HepG2 (cell line): Measurements from ENCODE around the gene VGF. TPM values are rescaled to one million over a fixed set of nuclear protein-coding genes. Genes with fewer than 3 reads are reported as not detected.

ENCODE experiments used
- IRF2 ChIP-seq: IDR thresholded peaks from 2 replicates; pipeline ENCODE4 v1.6.1; 2018; ENCODE audit warnings: missing genetic modification reagents, missing compliant biosample characterization
- KAT8 ChIP-seq: IDR thresholded peaks from 2 replicates; pipeline ENCODE4 v1.6.1; 2016; ENCODE audit warnings: missing genetic modification reagents, missing compliant biosample characterization
- ZNF230 ChIP-seq: sonication (generic); formaldehyde crosslinking; IDR thresholded peaks from 2 replicates; pipeline ENCODE4 v1.4.0; 2020; ENCODE audit warnings: mild to moderate bottlenecking, missing genetic modification reagents
- ZNF441 ChIP-seq: sonication (generic); formaldehyde crosslinking; IDR thresholded peaks from 2 replicates; pipeline ENCODE4 v1.7.0; 2021; ENCODE audit warnings: missing genetic modification reagents, borderline replicate concordance
- ZNF546 ChIP-seq: sonication (generic); formaldehyde crosslinking; conservative IDR thresholded peaks from 2 replicates; pipeline ENCODE4 v1.8.1; 2023; ENCODE audit warnings: mild to moderate bottlenecking, missing genetic modification reagents
- ZNF674 ChIP-seq: sonication (generic); formaldehyde crosslinking; IDR thresholded peaks from 2 replicates; pipeline ENCODE4 v1.5.0; 2020; ENCODE audit warnings: low read depth, mild to moderate bottlenecking, missing genetic modification reagents
- ZSCAN21 ChIP-seq: sonication (generic); formaldehyde crosslinking; IDR thresholded peaks from 2 replicates; pipeline ENCODE4 v1.8.0; 2022; ENCODE audit warnings: mild to moderate bottlenecking, missing genetic modification reagents, moderate library complexity, borderline replicate concordance
- ZSCAN29 ChIP-seq: sonication (generic); formaldehyde crosslinking; conservative IDR thresholded peaks from 2 replicates; pipeline ENCODE4 v1.4.0; 2020; ENCODE audit warnings: mild to moderate bottlenecking, missing genetic modification reagents
- polyA plus RNA-seq, 8 experiments: library from polyadenylated mRNA; depleted of rRNA in 3 of 8; stranded (reverse) in 7 of 8; unstranded in 1 of 8; fragments of >200 nt; fragmentation: Illumina TruSeq in 4 of 8; extraction: Trizol in 4 of 8; gene quantifications; 2 replicates each; pipeline versions ENCODE4 v1.2.1 to v1.2.3, GENCODE V29; 2011 to 2016; ENCODE audit warnings: low read depth in 4 of 8, missing spikeins in 1 of 8, mixed read lengths in 1 of 8; ENCODE audit not compliant: insufficient read depth in 1 of 8
- total RNA-seq, 5 experiments: library from RNA; depleted of rRNA; stranded (reverse); fragments of >200 nt; fragmentation: Illumina TruSeq; extraction: Trizol; gene quantifications; 2 replicates each; pipeline ENCODE4 v1.2.3, GENCODE V29; 2016; ENCODE audit warnings: low read depth in 1 of 5
- TF ChIP-seq, protein P1 (sequence below): sonication (generic); formaldehyde crosslinking; IDR thresholded peaks from 2 replicates; pipeline ENCODE4 v1.4.0; 2020; ENCODE audit warnings: missing genetic modification reagents
- TF ChIP-seq, protein P2 (sequence below): sonication (generic); formaldehyde crosslinking; IDR thresholded peaks from 2 replicates; pipeline ENCODE4 v1.5.0; 2020; ENCODE audit warnings: missing genetic modification reagents
- TF ChIP-seq, protein P3 (sequence below): sonication (generic); formaldehyde crosslinking; IDR thresholded peaks from 2 replicates; pipeline ENCODE4 v1.5.1; 2020; ENCODE audit warnings: missing genetic modification reagents, mild to moderate bottlenecking, borderline replicate concordance
- TF ChIP-seq, protein P4 (sequence below): sonication (generic); formaldehyde crosslinking; IDR thresholded peaks from 2 replicates; pipeline ENCODE4 v1.4.0; 2020; ENCODE audit warnings: low read depth, missing genetic modification reagents
- TF ChIP-seq, protein P5 (sequence below): sonication (generic); formaldehyde crosslinking; IDR thresholded peaks from 2 replicates; pipeline ENCODE4 v1.4.0; 2020; ENCODE audit warnings: missing genetic modification reagents, borderline replicate concordance

Gene VGF
- total and polyA plus RNA-seq, 2 of the 13 experiments (the other 11 are each of a cell fraction or from before 2014, with no cell fraction given) = 0.12 to 0.46 TPM

DNA sequence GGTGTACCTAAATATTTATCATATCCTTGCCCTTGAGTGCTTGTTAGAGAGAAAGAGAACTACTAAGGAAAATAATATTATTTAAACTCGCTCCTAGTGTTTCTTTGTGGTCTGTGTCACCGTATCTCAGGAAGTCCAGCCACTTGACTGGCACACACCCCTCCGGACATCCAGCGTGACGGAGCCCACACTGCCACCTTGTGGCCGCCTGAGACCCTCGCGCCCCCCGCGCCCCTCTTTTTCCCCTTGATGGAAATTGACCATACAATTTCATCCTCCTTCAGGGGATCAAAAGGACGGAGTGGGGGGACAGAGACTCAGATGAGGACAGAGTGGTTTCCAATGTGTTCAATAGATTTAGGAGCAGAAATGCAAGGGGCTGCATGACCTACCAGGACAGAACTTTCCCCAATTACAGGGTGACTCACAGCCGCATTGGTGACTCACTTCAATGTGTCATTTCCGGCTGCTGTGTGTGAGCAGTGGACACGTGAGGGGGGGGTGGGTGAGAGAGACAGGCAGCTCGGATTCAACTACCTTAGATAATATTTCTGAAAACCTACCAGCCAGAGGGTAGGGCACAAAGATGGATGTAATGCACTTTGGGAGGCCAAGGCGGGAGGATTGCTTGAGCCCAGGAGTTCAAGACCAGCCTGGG lies 27.0 kb downstream of the VGF start (continued):
- TF ChIP-seq ZSCAN21 = no peak
- TF ChIP-seq ZSCAN29 = 0 out of 2 replicates have a peak, but pooled peaks have one; percentile 10
- TF ChIP-seq IRF2 (CRISPR knock-in tag) = peak; percentile 54
- no peak for TF ChIP-seq ZNF546 (CRISPR knock-in tag)
- TF ChIP-seq, protein P1, sequence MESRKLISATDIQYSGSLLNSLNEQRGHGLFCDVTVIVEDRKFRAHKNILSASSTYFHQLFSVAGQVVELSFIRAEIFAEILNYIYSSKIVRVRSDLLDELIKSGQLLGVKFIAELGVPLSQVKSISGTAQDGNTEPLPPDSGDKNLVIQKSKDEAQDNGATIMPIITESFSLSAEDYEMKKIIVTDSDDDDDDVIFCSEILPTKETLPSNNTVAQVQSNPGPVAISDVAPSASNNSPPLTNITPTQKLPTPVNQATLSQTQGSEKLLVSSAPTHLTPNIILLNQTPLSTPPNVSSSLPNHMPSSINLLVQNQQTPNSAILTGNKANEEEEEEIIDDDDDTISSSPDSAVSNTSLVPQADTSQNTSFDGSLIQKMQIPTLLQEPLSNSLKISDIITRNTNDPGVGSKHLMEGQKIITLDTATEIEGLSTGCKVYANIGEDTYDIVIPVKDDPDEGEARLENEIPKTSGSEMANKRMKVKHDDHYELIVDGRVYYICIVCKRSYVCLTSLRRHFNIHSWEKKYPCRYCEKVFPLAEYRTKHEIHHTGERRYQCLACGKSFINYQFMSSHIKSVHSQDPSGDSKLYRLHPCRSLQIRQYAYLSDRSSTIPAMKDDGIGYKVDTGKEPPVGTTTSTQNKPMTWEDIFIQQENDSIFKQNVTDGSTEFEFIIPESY (CRISPR knock-in tag) = no peak
- TF ChIP-seq, protein P2, sequence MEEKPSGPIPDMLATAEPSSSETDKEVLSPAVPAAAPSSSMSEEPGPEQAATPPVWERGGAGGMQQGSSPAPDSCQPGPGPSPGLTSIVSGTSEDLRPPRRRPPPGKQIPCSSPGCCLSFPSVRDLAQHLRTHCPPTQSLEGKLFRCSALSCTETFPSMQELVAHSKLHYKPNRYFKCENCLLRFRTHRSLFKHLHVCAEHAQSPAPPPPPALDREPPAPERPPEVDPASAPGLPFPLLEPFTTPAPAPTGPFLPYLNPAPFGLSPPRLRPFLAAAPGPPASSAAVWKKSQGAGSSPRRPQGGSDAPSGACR (CRISPR knock-in tag) = peak; percentile 73; the same call in 1 of the 2 replicates
- TF ChIP-seq, protein P3, sequence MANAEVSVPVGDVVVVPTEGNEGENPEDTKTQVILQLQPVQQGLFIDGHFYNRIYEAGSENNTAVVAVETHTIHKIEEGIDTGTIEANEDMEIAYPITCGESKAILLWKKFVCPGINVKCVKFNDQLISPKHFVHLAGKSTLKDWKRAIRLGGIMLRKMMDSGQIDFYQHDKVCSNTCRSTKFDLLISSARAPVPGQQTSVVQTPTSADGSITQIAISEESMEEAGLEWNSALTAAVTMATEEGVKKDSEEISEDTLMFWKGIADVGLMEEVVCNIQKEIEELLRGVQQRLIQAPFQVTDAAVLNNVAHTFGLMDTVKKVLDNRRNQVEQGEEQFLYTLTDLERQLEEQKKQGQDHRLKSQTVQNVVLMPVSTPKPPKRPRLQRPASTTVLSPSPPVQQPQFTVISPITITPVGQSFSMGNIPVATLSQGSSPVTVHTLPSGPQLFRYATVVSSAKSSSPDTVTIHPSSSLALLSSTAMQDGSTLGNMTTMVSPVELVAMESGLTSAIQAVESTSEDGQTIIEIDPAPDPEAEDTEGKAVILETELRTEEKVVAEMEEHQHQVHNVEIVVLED (CRISPR knock-in tag) = 0 out of 2 replicates have a peak, but pooled peaks have one; percentile 35
- TF ChIP-seq ZNF230 (CRISPR knock-in tag) = no peak
- no peak for TF ChIP-seq ZNF441
- no peak for TF ChIP-seq ZNF674 (CRISPR knock-in tag)
- TF ChIP-seq, protein P4, sequence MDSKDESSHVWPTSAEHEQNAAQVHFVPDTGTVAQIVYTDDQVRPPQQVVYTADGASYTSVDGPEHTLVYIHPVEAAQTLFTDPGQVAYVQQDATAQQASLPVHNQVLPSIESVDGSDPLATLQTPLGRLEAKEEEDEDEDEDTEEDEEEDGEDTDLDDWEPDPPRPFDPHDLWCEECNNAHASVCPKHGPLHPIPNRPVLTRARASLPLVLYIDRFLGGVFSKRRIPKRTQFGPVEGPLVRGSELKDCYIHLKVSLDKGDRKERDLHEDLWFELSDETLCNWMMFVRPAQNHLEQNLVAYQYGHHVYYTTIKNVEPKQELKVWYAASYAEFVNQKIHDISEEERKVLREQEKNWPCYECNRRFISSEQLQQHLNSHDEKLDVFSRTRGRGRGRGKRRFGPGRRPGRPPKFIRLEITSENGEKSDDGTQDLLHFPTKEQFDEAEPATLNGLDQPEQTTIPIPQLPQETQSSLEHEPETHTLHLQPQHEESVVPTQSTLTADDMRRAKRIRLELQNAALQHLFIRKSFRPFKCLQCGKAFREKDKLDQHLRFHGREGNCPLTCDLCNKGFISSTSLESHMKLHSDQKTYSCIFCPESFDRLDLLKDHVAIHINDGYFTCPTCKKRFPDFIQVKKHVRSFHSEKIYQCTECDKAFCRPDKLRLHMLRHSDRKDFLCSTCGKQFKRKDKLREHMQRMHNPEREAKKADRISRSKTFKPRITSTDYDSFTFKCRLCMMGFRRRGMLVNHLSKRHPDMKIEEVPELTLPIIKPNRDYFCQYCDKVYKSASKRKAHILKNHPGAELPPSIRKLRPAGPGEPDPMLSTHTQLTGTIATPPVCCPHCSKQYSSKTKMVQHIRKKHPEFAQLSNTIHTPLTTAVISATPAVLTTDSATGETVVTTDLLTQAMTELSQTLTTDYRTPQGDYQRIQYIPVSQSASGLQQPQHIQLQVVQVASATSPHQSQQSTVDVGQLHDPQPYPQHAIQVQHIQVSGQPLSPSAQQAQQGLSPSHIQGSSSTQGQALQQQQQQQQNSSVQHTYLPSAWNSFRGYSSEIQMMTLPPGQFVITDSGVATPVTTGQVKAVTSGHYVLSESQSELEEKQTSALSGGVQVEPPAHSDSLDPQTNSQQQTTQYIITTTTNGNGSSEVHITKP (CRISPR knock-in tag) = no peak
- TF ChIP-seq, protein P5, sequence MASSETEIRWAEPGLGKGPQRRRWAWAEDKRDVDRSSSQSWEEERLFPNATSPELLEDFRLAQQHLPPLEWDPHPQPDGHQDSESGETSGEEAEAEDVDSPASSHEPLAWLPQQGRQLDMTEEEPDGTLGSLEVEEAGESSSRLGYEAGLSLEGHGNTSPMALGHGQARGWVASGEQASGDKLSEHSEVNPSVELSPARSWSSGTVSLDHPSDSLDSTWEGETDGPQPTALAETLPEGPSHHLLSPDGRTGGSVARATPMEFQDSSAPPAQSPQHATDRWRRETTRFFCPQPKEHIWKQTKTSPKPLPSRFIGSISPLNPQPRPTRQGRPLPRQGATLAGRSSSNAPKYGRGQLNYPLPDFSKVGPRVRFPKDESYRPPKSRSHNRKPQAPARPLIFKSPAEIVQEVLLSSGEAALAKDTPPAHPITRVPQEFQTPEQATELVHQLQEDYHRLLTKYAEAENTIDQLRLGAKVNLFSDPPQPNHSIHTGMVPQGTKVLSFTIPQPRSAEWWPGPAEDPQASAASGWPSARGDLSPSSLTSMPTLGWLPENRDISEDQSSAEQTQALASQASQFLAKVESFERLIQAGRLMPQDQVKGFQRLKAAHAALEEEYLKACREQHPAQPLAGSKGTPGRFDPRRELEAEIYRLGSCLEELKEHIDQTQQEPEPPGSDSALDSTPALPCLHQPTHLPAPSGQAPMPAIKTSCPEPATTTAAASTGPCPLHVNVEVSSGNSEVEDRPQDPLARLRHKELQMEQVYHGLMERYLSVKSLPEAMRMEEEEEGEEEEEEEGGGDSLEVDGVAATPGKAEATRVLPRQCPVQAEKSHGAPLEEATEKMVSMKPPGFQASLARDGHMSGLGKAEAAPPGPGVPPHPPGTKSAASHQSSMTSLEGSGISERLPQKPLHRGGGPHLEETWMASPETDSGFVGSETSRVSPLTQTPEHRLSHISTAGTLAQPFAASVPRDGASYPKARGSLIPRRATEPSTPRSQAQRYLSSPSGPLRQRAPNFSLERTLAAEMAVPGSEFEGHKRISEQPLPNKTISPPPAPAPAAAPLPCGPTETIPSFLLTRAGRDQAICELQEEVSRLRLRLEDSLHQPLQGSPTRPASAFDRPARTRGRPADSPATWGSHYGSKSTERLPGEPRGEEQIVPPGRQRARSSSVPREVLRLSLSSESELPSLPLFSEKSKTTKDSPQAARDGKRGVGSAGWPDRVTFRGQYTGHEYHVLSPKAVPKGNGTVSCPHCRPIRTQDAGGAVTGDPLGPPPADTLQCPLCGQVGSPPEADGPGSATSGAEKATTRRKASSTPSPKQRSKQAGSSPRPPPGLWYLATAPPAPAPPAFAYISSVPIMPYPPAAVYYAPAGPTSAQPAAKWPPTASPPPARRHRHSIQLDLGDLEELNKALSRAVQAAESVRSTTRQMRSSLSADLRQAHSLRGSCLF (CRISPR knock-in tag) = 0 out of 2 replicates have a peak, but pooled peaks have one; percentile 29
- peak; percentile 13; the same call in 1 of the 2 replicates for TF ChIP-seq KAT8 (CRISPR knock-in tag)
